Testis (tissue), 2 donors: ENCODE data around the gene FGF8.

ENCODE experiments used
- CTCF ChIP-seq, 3 experiments: fragments of 450-650 bp in 2 of 3; fragments of 200-600 bp in 1 of 3; sonication (generic) in 1 of 3; IDR thresholded peaks; one replicate each; pipeline ENCODE4 v1.5.1; 2016 to 2019; ENCODE audit warnings: antibody characterized with exemption in 3 of 3, mild to moderate bottlenecking in 2 of 3, moderate library complexity in 1 of 3
- POLR2A ChIP-seq: fragments of 450-650 bp; IDR thresholded peaks from one replicate; pipeline ENCODE4 v1.6.1; 2017; ENCODE audit warnings: antibody characterized with exemption, mild to moderate bottlenecking, moderate library complexity

- TF ChIP-seq POLR2A (peak; percentile 99), CTCF (IDR thresholded peaks at IDR 0.05) (no peak)
These were observed 42.4 kb upstream of the FGF8 start, which contains the start of gene OGA for GRCh38 chr10:101818119-101818871.
